ENCODE data around the gene ANKS1A. TPM values are rescaled to one million over a fixed set of nuclear protein-coding genes. Genes with fewer than 3 reads are reported as not detected.

Gene ANKS1A
- polyA plus RNA-seq, 3 donors, result 47.3 to 49.9 (median 47.6) TPM

- DNase-seq, result no peak
These were observed 131.9 kb downstream of the ANKS1A start for GRCh38 chr6:35021004-35021403.

- no peak for DNase-seq
These were observed 134.3 kb downstream of the ANKS1A start for GRCh38 chr6:35023091-35024000.

GRCh38 chr6:35024551-35025054 lies 135.5 kb downstream of the ANKS1A start:
- no peak for DNase-seq

DNA sequence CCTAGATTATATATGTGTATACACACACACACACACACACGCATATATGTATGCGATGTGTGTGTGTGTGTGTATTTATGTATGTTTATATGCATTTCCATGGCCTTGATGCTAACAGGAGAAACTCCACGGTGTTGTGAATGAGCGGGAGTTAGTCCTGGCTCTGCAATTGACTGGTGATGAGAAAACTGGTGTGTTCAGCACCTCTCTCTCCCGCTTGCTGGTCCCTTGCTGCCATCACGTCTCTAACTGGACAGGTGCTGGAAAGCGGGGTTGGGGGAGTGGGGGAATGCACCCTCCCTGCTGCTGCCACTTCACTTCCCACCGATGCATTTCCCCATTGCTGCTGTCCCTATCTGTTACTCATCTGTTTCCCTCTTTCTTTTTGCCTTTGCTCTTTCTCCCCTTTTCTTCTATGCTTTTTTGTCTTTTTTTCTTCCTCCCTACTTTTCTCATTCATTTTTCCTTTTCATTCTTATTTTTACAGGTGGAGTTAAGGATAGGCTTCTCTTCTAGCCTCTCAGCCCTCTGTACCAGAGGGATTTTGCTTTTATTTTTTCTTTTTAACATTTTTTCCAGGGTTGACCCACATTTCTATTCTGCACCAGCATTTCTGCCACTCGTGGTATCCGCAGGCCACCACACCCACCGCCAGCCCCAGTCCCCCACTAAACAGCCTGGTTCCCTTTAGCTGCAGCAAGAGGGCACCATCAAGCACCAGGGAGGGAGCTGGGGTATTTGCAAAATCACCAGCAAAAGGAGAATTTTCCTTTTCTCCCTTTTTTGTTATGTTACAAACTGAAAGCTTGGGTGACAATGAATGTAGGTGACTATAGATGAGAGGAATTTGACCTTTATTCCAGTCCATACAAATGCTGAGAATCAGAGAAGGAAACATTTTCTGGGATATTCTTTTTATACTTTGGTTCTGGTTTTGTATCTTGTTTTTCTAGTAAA lies 136.5 kb downstream of the ANKS1A start:
- DNase-seq, result no peak

- no peak for DNase-seq
These were observed 137.6 kb downstream of the ANKS1A start for GRCh38 chr6:35026434-35027222.

DNA sequence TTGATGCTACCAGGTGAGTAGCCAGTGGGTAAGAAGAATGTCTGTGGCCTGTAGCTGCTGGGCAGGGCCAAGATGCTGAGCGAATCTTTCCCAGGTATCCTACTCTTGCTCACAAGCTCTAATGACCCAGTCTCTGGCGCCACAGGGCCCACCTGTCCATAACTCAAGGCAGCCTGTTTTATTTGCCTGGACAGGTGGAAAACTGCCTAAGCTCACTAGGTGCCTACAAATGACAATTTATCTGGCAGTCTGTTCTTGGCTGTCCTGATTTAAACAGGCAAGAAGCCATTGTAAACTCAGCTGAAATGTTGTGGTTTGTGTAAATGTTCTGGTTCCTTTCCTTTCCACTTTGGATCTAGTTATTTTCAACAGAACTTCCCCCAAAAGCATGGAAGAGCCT lies 138.8 kb downstream of the ANKS1A start:
- no peak for DNase-seq

DNA sequence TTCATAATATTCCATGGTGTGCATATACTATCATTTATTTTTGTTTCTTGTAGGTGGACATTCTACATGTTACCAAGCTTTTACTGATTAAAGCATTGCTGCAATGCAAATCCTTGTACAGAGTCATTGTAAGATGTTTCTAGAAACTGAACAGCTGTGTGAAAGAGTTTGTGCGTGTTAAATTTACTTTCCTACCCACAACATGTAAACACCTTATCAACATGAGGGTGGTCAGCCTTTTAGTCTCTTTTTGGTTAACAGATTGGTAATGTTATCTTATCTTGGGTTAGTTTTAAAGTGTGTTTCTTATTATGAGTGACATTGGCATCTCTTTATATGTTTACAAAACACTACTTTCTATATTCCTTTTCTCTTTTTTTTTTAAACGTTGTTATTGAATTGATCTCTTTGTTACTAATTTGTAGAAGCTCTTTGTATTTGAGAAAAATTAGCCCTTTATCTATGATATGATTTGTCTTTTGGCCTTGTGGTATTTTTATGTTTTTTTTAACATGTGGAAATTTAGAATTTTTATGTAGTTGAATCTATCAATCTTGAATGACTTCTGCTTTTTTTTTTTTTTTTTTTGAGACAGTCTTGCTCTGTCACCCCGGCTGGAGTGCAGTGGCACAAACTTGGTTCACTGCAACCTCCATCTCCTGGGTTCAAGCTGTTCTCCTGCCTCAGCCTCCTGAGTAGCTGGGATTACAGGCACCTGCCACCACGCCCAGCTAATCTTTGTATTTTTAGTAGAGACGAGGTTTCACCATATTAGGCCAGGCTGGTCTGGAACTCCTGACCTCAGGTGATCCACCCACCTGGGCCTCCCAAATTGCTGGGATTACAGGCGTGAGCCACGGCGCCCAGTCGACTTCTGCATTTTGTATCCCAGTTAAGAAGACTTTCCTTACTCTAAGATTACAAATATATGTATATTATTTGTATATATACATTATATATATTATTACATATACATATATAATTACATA lies 140.0 kb downstream of the ANKS1A start:
- DNase-seq, result no peak

- DNase-seq, result no peak
These were observed 141.0 kb downstream of the ANKS1A start for GRCh38 chr6:35030099-35030498.

DNA sequence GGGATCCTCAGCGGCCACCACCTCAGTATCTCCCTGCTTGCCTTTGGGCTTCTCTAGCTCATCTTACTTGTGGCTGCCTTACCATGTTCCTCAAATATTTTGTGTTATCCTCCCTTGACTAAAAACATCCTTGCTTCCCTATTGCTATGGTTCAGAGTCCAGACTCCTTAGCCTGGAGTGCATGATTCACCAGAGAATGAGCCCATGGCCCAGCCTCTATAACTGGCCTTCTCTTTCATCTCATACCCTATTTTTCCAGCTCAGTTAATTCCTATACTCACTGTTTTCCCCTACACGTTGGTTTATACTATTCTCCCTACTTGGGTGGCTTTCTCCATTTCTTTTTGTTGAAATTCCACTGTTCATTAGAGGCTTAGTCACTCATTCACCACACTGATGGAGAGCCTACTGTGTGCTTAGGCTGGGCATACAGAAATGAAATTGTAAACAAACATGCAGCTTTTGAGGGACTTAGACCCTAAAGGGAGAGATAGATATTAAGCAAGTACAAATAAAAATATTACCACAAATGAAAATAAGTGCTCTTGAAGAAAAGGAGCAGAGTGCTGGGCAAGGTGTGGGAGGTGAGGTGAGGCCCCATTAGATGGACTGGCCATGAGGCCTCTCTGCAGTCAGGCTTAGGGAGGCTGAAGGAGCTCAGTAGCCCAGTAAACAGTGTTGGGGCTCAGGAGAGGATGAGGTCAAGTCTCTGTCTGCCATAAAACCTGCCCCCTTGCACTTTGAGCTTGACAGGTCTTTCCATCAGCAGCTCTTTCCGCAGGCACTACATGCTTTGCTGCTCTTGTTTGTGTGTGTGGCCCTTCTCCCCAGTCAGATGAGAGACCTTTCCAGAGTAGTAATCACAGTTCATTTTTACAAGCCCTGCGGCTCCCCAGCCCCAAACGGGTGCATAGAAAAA lies 142.8 kb downstream of the ANKS1A start:
- DNase-seq, result no peak

GRCh38 chr6:35033683-35034082 lies 144.6 kb downstream of the ANKS1A start:
- DNase-seq, result no peak

- DNase-seq, result no peak
These were observed 145.5 kb downstream of the ANKS1A start for GRCh38 chr6:35034411-35035191.

DNA sequence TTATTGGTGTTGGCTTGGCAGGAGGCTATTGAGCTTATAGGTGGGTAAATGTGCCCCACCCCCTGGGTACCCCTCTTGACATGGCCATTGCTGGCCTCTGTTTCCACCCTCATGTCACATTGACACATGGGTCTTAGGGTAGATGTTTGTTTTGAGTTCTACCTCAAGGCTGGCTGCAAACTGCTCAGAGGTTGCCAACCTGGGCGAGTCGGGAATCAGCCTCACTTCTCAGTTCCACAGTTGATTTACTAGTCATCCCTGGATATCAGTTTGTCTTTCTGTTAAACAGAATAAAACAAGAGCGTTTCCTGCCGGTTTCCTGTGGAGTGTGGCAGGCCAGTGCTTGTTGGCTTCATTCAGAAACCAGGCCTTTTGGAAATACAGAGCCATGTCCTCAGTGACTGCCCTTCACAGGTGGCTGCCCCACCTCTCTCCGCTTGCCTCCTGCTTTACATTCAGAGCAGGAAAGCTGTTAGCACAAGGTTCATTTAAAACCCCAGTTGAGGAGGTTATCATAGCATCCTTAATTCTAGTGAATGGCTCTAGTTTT lies 146.5 kb downstream of the ANKS1A start:
- DNase-seq, result no peak

DNA sequence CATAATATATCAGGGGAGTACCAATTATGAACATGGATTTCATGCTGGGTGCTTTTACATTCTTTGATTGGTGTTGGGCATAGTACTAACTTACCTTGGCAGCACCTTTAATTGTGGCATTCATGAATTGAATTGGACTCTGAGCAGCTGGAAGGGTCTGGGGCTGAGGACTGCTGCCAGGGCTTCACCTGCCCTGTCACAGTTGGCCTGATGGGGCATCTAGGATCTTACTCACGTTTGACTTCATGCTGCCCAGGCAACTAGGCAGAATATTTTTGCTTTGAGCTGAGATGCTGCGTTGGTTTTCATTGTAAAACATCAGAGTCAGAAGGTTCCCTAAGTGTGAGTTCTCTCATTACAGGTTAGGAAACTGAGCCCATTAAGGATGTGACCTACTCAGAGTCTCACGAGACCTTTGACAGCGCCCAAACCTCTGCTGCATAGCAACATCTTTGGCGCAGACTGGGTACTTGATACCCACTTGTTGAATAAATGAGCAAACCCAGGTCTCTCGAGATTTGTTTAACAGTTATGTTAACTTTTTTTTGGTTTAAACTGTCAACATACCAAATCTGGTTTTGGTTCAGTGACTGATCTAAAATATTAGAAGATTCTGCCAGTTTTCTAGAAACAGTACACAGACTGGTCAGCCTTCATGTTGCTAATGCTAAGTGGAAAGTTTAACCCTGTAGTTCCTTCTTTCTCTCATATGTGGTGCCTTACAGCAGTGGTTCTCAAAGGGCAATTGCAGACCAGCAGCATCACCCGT lies 147.2 kb downstream of the ANKS1A start:
- no peak for DNase-seq

DNA sequence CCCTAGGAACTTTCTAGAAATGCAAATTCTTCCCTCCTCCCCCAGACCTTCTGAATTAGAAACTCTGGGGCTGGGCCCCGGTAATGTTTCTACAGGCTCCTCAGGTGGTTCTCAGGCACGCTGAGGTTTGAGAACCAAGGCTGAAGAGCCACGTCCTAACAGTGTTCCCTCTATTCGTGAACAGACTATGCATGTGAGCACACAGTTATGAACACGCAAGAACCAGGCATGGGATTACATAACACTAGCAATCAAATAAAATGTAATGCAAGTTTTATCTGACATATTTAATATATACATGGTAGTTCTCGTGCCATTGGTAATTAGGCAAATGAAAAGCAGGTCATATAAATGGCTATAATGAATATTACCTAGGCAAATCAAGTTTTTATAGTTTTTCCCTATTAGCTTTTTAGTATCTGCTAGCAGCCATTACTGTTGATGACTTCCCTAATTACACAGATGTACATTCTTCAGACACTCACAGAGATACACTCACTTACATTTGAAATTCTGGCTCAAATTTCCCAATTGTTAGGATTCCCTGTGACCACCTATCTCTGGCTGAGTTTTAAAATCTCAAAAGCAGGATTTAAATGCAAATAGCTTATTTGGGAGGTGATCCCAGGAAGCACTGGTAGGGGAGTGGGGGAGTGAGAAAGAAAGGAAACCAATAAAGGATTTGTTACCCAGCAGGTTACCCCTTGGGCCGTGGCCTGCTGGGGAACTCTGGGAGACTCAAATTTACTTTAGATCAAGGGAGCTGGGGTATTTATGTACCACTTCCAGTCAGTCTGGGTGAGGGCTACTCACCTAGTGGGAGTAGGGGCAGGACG lies 148.0 kb downstream of the ANKS1A start:
- no peak for DNase-seq

- no peak for DNase-seq
These were observed 148.6 kb downstream of the ANKS1A start for GRCh38 chr6:35037664-35038038.

- DNase-seq, result no peak
These were observed 149.0 kb downstream of the ANKS1A start for GRCh38 chr6:35038076-35038475.
